ENCODE data around the gene POPDC3.
"Not testable (repeated sequence)": the region's sequence is repeated elsewhere in the genome, so short reads cannot be mapped to it uniquely, and the experiment has no call there.

Gene POPDC3

DNA sequence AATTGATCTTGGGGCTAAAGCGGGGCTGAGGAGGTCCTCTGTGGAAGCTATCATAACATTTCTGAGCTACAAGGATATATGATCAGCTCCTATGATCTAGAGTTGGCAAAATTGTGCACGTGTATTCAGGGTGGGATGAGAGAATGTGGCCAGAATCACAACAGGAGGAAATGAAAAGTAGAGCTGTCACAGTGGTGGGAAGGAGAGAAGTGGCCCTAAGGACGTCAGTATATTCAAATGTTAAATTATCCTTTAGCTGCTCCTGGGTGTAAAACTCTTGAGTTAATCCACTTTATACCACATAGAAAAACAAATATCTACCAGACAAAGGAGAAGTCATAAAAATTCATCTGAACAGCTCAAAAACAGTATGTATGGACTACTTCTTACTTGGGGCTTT is 14.8 kb upstream of the POPDC3 start:
- no peak for DNase-seq (ENCODE audit: low read depth in 3 of 3)

DNA sequence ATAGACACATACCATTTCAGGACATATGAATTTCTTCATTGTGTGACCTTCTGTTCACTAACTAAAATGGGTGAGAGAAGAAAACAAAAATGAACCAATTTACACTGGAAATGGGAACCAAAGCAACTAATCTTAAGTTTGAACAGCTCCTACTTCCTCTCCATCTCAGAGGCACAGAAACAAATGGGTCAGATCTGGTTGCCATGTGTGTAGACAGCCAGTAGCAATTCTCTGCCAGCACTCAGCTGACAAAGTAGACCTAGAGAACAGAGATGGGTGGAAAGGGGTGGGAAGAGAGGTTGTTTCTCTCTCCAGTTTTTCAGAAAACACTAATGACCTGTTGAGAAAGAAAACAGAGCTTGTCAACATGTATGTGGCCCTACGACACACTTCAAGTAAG is 14.3 kb upstream of the POPDC3 start:
- DNase-seq (ENCODE audit: low read depth in 3 of 3), result no peak

DNA sequence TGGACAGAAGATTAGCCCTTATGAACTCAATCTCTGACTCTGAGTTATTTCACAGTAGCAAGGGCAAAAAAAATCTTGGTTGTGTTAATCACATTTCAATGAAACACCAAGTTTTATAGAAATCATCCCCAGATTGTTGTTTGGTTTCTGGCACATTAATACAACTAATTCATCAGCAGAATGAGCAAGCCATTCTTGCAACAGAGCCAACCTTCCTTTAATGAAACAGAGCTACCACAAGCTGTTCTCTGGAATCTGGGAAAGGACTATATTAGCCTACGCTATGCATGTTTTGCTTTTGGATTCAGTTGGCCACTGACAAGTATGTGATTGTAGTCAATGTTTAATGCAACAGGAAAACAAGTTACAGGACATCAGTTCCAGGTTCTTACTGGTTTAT is 13.8 kb upstream of the POPDC3 start:
- DNase-seq (ENCODE audit: low read depth in 3 of 3), result no peak

DNA sequence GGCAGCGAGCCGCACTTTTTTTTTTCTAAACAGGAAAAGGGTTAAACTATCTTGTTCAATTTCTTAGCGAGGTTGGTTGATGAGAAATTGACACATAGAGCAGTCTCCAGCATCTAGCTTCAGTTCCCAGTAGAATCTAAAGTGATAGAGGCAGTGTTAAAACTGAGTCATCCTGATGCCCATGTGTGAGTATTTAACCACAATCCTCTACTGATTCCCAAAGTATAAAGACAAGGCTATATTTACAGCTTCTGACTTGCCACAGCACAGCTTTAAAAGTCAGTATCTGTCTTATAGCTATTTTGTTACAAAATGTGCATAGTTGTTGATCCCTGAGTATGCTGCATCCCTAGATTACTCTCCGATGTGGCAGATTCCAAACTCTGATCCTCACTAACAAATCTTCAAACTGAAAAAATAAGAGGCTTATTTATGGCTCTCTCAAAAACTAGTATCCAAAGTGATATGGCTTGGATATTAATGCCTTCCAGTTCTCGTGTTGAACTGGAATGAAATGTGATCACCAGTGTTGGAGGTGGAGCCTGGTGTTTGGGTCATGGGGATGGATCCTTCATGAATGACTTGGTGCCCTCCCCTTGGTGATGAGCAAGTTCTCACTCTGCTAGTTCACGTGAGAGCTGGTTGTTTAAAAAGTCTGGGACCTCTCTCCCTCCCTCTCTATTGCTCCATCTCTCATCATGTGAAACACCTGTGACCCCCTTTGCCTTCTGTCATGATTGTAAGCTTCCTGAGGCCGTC is 13.1 kb upstream of the POPDC3 start:
- no peak for DNase-seq (ENCODE audit: low read depth in 3 of 3)

DNA sequence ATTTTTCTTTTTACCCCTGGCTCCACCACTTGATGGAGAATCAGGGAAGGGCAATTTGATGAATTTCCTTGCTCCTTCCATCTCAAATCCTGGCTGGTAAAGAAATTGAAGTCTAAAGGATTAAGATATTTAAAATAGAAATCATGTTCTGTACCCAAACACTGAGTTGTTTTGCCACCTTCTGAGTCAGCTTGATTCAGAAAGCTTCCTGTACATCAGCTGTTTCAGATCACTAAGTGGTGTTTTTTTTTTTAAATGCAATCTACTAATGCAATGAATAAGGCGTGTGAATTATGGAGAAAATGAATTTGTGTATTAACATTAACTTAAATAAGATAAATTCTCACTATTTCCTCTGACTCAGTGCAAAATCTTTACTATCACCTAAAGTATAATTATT is 11.5 kb upstream of the POPDC3 start:
- DNase-seq (ENCODE audit: low read depth in 3 of 3), result no peak

DNA sequence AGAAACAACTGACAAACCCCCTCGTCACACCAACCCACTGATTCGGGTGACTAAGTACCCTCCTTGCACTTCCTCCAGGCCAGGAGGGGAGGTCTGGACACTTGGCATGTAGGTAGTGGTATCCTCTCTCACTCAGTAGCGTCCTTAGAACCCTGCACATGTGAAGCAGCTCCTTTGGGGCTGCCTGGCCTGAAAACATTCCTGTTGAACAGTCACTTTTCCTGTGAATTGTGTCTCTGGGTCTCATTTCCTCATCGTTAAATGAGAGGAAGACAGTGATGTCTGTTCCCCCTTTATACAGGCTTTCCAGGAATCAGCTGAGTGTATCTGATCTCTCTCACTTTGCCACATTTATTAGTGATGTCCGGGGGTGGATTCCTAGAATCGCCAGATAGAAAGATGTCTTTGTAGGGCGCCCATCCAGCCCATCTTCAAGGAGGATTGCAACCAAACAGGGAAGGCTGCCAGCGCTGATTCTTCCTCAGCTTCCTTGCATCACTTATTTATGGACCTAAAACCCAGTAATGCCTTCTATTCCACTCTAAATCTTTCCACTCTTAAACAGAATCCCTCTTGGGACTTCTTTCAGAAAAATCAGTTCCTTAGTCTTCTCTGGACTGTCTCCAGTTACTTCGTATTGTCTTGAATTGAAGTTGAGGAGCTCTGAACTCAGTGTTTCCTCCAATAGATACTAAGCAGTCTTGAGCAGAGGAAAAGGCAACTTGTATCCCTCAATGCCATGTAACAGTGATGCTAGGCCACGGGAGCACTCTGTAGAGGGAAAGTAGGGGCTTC is 9.4 kb upstream of the POPDC3 start:
- DNase-seq (ENCODE audit: low read depth in 3 of 3), result no peak

DNA sequence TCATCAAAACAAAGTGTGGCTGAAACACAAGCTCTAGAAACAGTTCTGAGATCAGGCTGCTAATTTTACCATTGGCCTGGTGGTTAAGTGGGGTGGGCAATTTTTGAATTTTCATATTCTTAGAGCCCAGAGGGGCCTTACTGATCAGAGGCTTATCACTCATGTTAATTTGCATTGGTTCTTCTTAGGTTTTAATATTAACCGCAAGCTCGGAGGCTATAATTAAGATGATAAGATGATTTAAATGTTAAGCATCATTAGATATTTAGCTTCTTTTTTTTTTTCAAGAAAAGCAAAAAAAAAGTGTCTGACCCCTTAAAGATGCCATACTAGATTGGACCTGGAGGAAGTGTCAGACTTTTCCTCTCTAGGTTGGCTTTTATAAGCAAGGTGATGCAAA is 8.4 kb upstream of the POPDC3 start:
- no peak for DNase-seq (ENCODE audit: low read depth in 3 of 3)

DNA sequence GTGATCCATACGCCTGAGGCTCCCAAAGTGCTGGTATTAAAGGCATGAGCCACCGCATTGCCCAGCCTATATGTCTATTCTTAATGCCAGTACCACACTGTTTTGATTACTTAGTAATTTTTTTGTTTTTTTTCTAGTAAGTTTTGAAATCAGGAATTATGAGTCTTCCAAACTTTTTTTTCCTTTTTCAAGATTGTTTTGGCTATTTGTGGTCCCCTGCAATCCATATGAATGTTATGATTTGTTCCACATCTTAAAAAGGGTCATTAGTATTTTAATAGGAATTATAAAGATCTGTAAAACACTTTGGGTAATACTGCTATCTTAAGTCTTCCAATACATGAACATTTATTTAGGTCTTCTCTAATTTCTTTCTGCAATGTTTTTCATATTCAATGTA is 6.8 kb upstream of the POPDC3 start:
- DNase-seq (ENCODE audit: low read depth in 3 of 3), result no peak

DNA sequence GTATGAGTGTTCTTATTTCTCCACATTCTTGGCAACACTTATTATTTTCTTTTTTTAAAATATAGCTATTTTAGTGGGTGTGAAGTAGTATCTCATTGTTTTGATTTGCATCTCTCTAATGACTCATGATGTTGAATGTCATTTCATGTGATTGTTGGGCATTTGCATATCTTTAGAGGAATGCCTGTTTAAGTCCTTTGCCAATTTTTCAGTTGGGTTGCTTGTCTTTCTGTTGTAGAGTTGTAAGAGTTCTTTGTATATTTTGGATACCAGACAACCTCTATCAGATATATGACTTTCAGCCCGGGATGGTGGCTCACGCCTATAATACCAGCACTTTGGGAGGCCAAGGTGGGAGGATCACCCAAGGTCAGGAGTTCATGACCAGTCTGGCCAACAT is 5.1 kb upstream of the POPDC3 start:
- no peak for DNase-seq (ENCODE audit: low read depth in 3 of 3)

DNA sequence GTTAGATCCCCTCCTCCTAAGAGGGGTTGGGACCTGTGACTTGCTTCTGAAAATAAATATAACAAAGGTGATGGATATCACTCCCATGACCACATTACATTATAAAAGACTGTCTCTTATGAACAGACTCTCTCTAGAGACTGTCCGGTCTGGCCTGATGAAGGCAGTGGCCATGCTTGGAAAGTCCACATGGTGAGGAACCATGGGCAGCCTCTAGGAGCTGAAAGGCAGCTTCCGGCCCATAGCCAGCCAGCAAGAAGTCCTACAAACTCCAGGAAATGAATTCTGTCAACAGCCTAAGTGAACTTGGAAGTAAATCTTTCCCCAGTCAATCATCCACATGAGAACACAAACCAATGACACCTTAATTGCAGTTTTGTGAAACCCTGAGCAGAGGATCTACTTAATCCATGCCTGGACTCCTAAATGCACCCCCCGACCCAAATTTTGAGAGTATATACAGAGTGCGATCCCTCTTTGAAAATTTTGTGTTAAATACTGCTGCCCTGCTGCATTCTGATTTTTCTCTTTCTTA is 2.2 kb upstream of the POPDC3 start:
- DNase-seq (ENCODE audit: low read depth in 3 of 3), result no peak

DNA sequence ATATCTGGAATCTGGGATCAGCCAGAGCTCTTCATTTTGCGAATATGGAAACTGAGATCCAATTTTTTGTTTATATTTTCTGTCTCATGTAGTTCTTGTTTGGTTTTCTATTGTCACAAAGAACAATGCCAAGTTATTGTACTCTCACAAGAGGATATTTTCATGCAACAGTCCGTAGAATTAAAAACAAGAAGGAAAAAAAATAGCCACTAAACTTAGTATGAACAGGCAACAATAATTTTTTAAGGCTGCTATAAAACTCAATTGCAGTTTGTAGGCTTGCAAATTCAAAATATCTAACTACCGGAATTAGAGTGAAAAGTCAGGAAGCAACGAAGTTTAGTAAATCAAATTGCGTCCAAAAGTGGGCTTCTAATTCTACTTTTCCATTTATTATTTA is 1.2 kb downstream of the POPDC3 start:
- DNase-seq (ENCODE audit: low read depth in 3 of 3), result no peak

DNA sequence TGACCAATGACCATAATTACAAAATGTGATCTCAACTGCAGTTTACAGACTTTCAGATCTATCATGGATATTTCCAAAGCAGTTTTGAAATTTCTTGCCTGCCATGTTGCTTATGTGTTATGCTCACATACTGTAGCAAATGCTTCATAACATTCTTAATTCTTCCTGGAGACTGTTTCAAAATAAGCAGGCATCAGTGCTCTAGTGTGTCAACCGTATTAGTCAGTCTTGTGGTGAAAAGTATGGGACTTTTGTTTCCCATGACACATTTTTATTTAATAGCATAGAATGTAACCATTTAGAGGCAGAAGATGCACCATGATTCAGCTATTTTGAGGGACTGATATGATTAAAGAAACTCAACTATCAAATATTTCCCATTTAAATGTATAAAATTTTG is 1.7 kb downstream of the POPDC3 start:
- no peak for DNase-seq (ENCODE audit: low read depth in 3 of 3)

DNA sequence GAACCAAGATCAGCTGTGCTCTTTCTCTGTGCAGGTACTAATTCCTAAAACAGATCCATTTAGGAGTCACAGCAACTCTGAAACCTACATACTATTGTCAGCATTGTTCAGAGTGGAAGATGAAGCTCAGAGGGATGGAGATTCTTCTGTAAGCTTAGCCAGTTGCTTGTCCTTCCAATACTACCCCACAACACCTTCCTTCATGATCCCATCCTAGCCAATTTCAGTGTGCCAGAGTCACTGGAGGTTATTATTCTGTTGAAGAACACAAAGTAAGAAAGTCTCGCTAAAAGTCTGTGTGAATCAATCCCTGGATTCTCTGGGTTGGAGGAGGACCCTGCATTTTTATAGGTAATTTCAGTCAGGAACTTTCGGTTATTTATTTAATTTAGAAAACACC is 2.3 kb downstream of the POPDC3 start:
- no peak for DNase-seq (ENCODE audit: low read depth in 3 of 3)

DNA sequence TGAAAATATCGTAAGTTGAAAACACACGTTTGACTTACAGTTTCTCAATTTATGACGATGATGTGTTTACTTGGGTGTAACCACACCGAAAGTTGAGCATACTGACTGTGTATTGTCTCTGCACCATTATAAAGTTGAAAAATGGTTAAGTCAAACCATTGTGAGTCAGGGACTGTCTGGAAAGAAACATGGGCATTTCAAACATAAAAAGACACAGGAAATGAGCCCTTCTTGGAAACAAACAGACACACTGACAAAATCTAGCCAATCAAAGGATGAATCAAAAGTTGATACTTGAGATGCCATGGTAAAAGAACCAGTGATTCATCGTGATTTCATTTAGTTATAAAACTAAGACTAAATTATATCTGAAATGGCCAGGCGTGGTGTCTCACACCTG is 5.3 kb downstream of the POPDC3 start:
- no peak for DNase-seq (ENCODE audit: low read depth in 3 of 3)

DNA sequence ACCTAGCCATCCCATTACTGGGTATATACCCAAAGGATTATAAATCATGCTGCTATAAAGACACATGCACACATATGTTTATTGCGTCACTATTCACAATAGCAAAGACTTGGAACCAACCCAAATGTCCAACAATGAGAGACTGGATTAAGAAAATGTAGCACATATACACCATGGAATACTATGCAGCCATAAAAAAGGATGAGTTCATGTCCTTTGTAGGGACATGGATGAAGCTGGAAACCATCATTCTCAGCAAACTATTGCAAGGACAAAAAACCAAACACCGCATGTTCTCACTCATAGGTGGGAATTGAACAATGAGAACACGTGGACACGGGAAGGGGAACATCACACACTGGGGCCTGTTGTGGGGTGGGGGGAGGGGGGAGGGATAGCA is 7.3 kb downstream of the POPDC3 start:
- DNase-seq (ENCODE audit: low read depth in 3 of 3), result not testable (repeated sequence)

DNA sequence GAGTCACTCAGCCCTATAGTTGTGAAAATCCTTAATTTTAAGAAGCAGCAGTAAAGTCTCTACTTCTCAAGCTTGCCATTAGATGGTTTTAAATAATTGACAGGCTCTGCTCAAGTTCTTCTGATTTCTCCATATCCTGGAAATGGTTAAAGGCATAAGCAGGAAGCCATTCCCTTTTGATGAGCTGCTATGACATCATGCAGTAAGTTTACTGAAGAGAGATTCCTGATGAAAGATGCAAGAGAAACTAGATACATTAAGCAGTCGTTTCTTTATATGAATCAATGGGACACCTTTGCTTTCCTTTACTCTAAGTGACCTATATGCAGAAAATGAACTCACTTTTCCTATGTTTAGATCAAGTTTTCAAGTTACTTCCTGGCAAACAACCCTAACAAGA is 9.8 kb downstream of the POPDC3 start:
- DNase-seq (ENCODE audit: low read depth in 3 of 3), result no peak

DNA sequence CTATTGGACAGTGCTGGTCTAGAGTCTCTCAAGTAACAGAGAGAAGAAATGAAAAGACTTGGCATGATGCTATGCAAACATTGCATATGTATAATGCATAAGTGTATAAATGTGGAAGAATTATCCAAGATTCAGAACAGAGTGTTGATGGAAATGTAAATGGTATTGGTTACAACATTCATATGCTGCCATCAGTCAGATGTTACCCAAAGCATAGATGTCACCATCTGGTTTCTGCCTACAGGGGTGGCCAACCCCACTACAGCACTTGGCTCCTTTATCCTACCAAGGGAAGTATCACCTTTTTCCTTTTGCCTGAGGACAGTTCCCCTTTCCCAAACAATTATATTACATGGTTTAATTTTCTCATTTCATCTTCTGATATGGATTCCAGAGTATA is 11.9 kb downstream of the POPDC3 start:
- no peak for DNase-seq (ENCODE audit: low read depth in 3 of 3)

DNA sequence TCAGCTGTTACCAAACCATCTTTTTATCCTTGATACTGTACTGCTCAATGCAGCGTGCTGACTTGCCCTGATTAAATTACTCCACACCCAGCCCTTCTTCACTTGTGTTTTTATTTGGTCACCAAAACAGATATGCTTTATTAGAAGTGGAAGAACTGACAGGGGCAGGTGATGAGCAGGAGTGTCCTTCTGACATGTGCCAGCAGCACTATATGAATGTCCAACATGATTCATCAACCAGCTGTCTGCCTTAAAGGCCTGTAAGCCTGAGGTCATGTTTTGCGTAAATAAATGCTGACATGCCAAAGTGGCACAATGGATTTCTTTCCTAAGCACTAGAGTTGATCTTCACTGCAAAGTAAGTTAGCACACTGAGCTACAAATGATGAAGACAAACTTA is 15.4 kb downstream of the POPDC3 start:
- DNase-seq (ENCODE audit: low read depth in 3 of 3), result no peak

DNA sequence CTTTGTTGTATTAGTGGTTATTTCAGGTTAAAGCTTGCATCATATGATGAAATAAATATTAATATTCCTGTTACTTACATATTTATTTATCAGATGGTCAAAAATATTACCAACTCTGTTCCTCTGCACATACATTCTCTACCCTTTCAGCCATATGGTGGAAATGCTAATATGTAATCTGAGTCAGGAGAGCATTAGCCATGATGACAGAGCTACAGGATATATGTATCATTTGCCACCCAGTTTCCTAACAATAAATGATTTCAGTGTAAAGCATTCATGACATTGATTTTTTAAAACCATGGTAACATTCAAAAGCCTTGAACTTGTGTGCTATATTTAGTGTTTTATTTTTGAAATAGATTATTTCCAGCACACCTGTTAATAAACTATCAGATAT is 16.6 kb downstream of the POPDC3 start:
- DNase-seq (ENCODE audit: low read depth in 3 of 3), result no peak

DNA sequence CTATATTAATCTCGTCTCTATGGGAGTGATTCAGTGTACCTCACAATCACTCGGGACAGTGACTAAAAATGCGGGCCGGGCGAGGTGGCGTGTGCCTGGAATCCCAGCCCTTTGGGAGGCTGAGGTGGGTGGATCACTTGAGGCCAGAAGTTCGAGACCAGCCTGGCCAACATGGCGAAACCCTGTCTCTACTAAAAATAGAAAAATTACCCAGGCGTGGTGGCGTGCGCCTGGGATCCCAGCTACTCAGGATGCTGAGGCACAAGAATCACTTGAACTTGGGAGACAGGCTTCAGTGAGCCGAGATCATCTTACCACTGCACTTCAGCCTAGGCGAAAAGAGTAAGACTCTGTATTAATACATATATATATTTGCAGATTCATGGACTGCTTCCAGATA is 17.4 kb downstream of the POPDC3 start:
- no peak for DNase-seq (ENCODE audit: low read depth in 3 of 3)

DNA sequence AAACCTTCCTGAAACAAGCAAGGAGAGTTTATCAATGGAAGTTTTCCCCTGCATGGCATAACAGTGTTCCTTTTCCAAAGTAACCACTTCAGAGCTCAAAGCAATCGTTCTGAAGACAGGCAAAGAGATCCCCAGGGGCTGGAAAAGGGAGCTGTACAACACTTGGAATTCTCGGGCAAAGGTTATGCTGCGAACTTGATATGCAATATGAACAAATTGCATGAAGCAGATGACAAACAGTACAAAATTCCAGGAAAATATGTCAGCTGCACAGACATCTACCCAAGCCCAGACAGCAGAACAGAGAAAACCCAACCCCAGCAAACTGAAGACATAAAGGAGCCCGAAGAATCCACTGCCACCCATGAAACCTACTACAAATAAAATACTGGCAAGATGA is 18.4 kb downstream of the POPDC3 start:
- no peak for DNase-seq (ENCODE audit: low read depth in 3 of 3)

DNA sequence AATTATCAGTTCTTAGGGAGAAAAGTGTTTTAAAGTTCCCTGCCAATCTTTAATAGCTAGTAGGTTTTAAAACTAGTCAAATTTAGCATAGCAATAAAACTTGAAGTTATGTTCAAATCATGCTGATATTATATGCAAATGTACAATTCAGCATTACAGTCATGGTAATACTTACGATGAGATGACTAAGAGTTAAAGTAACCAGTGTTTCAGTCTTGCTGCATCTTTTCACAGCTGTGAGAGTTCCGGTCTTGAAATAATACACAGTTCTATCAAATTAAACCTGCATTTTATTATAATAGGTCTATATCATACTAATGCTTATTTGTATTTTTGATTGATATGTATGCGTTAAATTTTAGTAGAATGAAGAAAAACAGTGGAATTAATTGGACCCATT is 26.1 kb downstream of the POPDC3 start:
- DNase-seq (ENCODE audit: low read depth in 3 of 3), result no peak

DNA sequence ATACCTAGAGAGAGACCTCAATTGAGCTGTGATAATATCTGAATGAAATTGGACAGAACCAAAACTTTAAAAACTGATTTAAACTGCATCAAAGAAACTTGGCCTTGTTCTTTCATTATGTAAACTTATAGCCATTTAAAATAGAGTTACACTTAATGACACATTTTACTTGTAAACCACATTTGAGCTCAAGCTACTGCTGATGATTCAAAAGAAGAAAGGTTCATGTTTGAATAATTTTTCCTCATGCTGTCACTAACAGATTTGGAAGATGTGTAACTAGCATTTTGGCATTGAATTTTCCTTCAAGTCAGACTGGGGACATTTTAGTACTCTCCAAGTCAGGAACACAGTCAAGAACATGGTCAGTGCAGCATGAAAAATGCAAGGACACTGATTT is 26.9 kb downstream of the POPDC3 start:
- DNase-seq (ENCODE audit: low read depth in 3 of 3), result no peak
